MM.1S (cell line): Measurements from ENCODE around the gene EHBP1.

Source experiments
- DNase-seq: peaks from one replicate; pipeline ENCODE4 v3.0.0-alpha.2; 2015
- H2AFZ ChIP-seq: fragments of 300-600 bp; sonication (generic); 2 replicates; pipeline ENCODE4 v1.6.0; 2016; ENCODE audit warnings: antibody characterized with exemption, low read length
- H3F3A ChIP-seq: fragments of 300-600 bp; sonication (generic); 2 replicates; pipeline ENCODE4 v1.6.1; 2016; ENCODE audit warnings: mild to moderate bottlenecking, antibody characterized with exemption, low read length, moderate library complexity, mixed read lengths; ENCODE audit not compliant: insufficient read depth
- H3K27ac ChIP-seq: fragments of 300-600 bp; sonication (generic); 2 replicates; pipeline ENCODE4 v1.5.1; 2016; ENCODE audit warnings: mild to moderate bottlenecking, low read length
- H3K27me3 ChIP-seq: fragments of 300-600 bp; sonication (generic); replicated peaks from 2 replicates; pipeline ENCODE4 v1.6.0; 2016; ENCODE audit warnings: low read length; ENCODE audit not compliant: insufficient read depth
- H3K36me3 ChIP-seq: fragments of 300-600 bp; sonication (generic); replicated peaks from 2 replicates; pipeline ENCODE4 v1.6.1; 2016; ENCODE audit warnings: mild to moderate bottlenecking, low read length, mixed read lengths; ENCODE audit not compliant: insufficient read depth
- H3K4me1 ChIP-seq: fragments of 300-600 bp; sonication (generic); 2 replicates; pipeline ENCODE4 v1.6.1; 2016; ENCODE audit warnings: low read length, mixed read lengths
- H3K4me2 ChIP-seq: fragments of 300-600 bp; sonication (generic); 2 replicates; pipeline ENCODE4 v1.6.0; 2016; ENCODE audit warnings: low read depth, low read length
- H3K4me3 ChIP-seq: fragments of 300-600 bp; sonication (generic); 2 replicates; pipeline ENCODE4 v1.5.1; 2016; ENCODE audit warnings: low read length, mixed read lengths
- H3K79me2 ChIP-seq: fragments of 300-600 bp; sonication (generic); 2 replicates; pipeline ENCODE4 v1.6.1; 2016; ENCODE audit warnings: mixed run types, low read length, mixed read lengths
- H3K9ac ChIP-seq: fragments of 300-600 bp; sonication (generic); 2 replicates; pipeline ENCODE4 v1.6.1; 2016; ENCODE audit warnings: low read length, mixed read lengths
- H3K9me2 ChIP-seq: fragments of 300-600 bp; sonication (generic); replicated peaks from 2 replicates; pipeline ENCODE4 v1.6.1; 2016; ENCODE audit warnings: mild to moderate bottlenecking, low read length, mixed read lengths; ENCODE audit not compliant: insufficient read depth
- H3K9me3 ChIP-seq: fragments of 300-600 bp; sonication (generic); replicated peaks from 2 replicates; pipeline ENCODE4 v1.6.1; 2016; ENCODE audit warnings: mild to moderate bottlenecking, low read length, mixed read lengths; ENCODE audit not compliant: insufficient read depth
- H4K20me1 ChIP-seq: fragments of 300-600 bp; sonication (generic); 2 replicates; pipeline ENCODE4 v1.6.1; 2016; ENCODE audit warnings: mild to moderate bottlenecking, low read length, moderate library complexity, mixed read lengths; ENCODE audit not compliant: insufficient read depth
- EZH2 ChIP-seq: fragments of 300-600 bp; sonication (generic); optimal IDR thresholded peaks from 2 replicates; pipeline ENCODE3; 2017; ENCODE audit warnings: low read depth, mild to moderate bottlenecking, antibody characterized with exemption, low read length, mixed read lengths
- EZH2phosphoT487 ChIP-seq: fragments of 300-600 bp; sonication (generic); IDR thresholded peaks from 2 replicates; pipeline ENCODE4 v1.6.1; 2018; ENCODE audit warnings: antibody characterized with exemption, low read length
- TF ChIP-seq, protein P1 (sequence below): fragments of 300-600 bp; sonication (generic); IDR thresholded peaks from 2 replicates; pipeline ENCODE4 v1.5.1; 2016; ENCODE audit warnings: antibody characterized with exemption, low read length, mixed read lengths

Gene EHBP1

DNA sequence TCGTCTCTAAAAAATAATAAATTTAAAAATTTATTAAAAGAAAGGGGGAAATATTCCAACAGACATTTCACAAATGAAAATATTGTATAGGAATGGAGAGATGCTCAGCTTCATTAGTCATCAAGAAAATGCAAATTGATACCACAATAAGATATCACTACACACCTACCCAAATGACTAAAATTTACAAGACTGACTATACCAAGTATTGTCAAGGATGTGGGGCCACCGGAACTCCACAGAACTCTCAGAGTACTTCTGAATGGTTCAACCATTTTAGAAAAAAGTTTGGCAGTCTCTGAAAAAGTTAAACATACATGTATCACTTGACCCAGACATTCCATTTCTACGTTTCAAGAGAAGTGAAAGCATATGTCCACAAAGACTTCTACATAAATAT is 163.4 kb downstream of the EHBP1 start:
- Histone ChIP-seq H2AFZ (no peak overlapping the region), H3K4me1 (no peaks in the 10 kb centered on the region), H3K4me3 (no peak overlapping the region), H3K36me3 (no peaks in the 10 kb centered on the region), H3K9me3 (no peaks in the 10 kb centered on the region), H3K9ac (no peak overlapping the region), H4K20me1 (no peaks in the 10 kb centered on the region), H3F3A (no peaks in the 10 kb centered on the region), H3K27ac (no peak overlapping the region), H3K9me2 (no peaks in the 10 kb centered on the region), H3K27me3 (no peaks in the 10 kb centered on the region), H3K79me2 (no peaks in the 10 kb centered on the region), H3K4me2 (no peak overlapping the region)
- DNase-seq: no peak
- TF ChIP-seq, protein P1, sequence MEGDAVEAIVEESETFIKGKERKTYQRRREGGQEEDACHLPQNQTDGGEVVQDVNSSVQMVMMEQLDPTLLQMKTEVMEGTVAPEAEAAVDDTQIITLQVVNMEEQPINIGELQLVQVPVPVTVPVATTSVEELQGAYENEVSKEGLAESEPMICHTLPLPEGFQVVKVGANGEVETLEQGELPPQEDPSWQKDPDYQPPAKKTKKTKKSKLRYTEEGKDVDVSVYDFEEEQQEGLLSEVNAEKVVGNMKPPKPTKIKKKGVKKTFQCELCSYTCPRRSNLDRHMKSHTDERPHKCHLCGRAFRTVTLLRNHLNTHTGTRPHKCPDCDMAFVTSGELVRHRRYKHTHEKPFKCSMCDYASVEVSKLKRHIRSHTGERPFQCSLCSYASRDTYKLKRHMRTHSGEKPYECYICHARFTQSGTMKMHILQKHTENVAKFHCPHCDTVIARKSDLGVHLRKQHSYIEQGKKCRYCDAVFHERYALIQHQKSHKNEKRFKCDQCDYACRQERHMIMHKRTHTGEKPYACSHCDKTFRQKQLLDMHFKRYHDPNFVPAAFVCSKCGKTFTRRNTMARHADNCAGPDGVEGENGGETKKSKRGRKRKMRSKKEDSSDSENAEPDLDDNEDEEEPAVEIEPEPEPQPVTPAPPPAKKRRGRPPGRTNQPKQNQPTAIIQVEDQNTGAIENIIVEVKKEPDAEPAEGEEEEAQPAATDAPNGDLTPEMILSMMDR: no peak
- TF ChIP-seq EZH2 (no peak), EZH2phosphoT487 (no peak)

DNA sequence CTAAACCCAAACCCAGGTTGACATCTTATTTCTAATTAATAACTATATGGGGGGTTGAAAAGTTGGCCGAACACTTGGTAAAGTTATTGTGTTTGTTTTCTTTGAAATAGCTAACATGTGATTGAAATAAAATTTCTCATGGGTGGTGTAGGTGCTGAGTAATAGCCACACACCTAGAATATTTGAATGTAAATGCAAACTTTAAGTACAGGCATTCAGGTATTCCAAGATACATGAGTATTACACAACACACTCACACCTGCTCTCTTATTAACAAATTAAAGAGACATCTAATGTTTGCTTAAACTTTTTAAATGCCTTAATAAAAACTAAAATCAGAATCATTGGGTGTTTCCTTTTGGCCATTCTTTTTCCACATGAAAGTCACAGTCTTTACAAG is 165.5 kb downstream of the EHBP1 start:
- Histone ChIP-seq H3K36me3 (no peaks in the 10 kb centered on the region; the same call in 1 of the 2 replicates), H4K20me1 (no peaks in the 10 kb centered on the region), H3K79me2 (no peaks in the 10 kb centered on the region), H2AFZ (no peak overlapping the region), H3K27ac (no peak overlapping the region), H3K9me2 (no peaks in the 10 kb centered on the region), H3K4me1 (no peaks in the 10 kb centered on the region), H3K9me3 (no peaks in the 10 kb centered on the region), H3K27me3 (no peaks in the 10 kb centered on the region), H3K4me2 (no peak overlapping the region), H3K9ac (no peak overlapping the region), H3K4me3 (no peak overlapping the region), H3F3A (no peaks in the 10 kb centered on the region)
- TF ChIP-seq EZH2phosphoT487 (no peak), EZH2 (no peak)
- TF ChIP-seq, protein P1: no peak
- no peak for DNase-seq

DNA sequence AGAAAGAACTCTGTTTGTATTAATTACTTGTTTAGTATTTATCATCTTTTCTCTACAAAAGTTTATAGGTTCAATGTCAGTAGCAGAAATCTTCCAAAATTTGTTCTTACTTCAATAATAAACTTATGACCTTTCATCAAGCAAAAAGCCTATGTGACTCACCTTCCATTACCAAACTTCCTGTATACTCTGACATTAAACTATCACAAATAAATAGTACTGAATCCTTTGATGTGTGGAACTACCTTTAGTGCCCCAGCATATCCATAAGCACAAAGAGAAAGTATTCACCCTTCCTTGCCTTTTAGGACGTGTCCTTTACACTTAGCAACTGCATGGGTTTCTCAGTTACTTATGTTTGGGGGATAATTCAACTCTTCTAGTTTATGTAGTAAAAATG is 166.0 kb downstream of the EHBP1 start:
- H3K27me3 ChIP-seq: no peaks in the 10 kb centered on the region
- H3K9ac ChIP-seq: no peak overlapping the region
- H3K79me2 ChIP-seq: no peaks in the 10 kb centered on the region
- no peaks in the 10 kb centered on the region for H3K4me1 ChIP-seq
- H3K4me2 ChIP-seq: no peak overlapping the region
- H3K27ac ChIP-seq: no peak overlapping the region
- H3K36me3 ChIP-seq: no peaks in the 10 kb centered on the region; the same call in 1 of the 2 replicates
- H3F3A ChIP-seq: no peaks in the 10 kb centered on the region
- H2AFZ ChIP-seq: no peak overlapping the region
- DNase-seq: no peak
- H3K9me3 ChIP-seq: no peaks in the 10 kb centered on the region
- TF ChIP-seq, protein P1: no peak
- TF ChIP-seq EZH2: no peak
- no peak for TF ChIP-seq EZH2phosphoT487
- H3K9me2 ChIP-seq: no peaks in the 10 kb centered on the region
- no peak overlapping the region for H3K4me3 ChIP-seq
- no peaks in the 10 kb centered on the region for H4K20me1 ChIP-seq
